Skin of body (tissue), 2 donors: ENCODE results near the gene CLCN7. TPM values are rescaled to one million over a fixed set of nuclear protein-coding genes. Genes with fewer than 3 reads are reported as not detected.

Experiments
- DNase-seq: peaks from one replicate; lab custom pipeline; 2025; lab: John Stamatoyannopoulos, UW
- total RNA-seq: library from RNA; depleted of rRNA; stranded (reverse); fragments of >200 nt; gene quantifications from one replicate; pipeline ENCODE4 v1.2.3, GENCODE V29; 2014

The CLCN7 gene
- total RNA-seq, 1 donor from 2014 or later, result 34.8 TPM

- DNase-seq, result peak; percentile 79
Observed at GRCh38 chr16:1408171-1408837, 66.5 kb downstream of the CLCN7 start.

DNA sequence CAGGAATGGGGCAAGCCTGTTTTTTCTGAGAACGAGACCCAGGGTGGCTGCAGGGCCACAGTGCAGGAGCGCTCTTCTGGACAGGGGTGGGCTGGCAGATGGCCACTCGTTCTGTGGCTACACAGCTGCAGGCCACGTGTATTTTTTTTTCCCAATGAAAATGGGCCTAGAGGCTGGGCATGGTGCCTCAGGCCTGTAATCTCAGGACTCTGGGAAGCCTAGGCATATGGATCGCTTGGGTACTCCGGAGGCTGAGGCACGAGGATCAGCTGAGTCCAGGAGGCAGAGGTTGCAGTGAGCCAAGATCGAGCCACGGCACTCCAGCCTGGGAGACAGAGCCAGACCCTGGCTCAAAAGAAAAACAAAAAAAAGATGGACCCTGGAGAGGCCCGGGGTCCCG lies 67.1 kb downstream of the CLCN7 start:
- DNase-seq, result no peak

DNA sequence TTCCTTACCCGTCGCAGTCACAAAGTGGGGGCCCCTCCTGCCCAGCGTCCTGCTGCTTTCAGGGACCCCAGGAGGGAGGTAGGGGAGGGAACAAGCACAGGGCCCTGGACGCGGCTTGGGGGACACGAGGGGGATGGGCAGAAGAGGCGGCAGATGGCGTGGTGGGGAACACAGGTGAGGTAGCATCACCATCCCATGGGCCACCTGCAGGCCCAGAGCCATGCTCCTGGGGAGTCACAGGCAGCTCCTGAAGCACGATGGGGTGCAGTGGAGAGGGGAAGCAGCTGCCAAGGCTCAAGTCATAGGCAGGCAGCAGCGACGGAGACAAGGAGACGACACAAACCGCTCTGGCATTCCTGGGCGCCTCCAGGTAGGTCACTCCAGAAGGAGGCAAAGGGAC lies 71.1 kb downstream of the CLCN7 start:
- no peak for DNase-seq

DNA sequence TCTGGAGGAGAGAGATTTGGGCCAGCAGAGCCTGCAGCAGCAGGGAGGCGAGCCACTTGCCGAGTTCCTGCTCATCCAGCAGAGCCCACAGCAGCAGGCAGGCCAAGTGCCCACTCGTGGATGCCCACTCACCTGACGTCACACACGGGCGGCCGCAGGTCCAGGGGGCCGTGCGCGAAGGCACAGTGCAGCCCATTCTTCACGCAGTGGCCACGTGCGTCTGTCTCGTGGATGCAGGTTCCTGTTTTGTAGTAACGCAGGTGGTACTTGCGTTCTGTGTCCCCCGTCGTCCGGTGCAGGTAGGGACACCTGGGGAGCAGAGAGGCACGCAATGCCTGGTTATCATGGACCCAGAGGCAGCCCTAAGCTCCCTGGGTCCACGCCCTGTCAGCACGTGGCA lies 71.8 kb downstream of the CLCN7 start:
- DNase-seq, result no peak

- no peak for DNase-seq
Observed at GRCh38 chr16:1401758-1402154, 73.1 kb downstream of the CLCN7 start.

DNA sequence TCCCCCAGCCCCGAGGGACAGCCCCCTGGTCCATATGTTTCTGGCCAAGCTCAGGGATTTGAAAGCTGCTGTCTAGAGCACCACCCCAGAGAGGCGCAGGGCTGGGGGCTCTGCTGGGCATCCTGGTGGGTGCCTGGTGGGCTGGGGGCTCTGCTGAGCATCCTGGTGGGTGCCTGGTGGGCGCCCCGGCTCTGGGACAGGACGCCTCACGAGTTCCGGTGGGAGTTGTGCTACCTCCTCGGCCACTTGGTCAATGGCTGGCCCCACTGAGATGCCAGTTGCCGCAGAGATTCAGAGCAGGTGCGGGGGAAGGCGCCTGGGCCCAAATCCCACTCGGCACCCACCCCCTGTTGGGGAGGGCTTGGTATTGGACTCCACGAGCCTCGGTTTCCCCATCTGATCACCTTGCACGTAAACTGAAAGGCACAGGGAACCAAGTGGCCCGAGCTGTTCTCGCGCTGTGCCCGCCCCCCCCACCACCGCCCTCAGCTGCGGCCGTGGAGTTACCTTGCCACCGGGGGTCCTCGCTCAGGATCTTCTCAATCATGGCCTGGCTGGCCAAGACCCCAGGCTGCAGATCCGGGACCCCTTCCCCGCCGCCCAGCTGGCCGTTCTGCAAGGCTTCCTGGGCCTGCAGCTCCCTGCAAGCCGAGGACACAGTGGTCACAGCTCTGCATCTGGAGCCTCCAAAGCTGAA lies 73.6 kb downstream of the CLCN7 start:
- DNase-seq, result no peak

GRCh38 chr16:1398826-1399581 lies 75.8 kb downstream of the CLCN7 start:
- no peak for DNase-seq

GRCh38 chr16:1398351-1398750 lies 76.5 kb downstream of the CLCN7 start:
- DNase-seq, result no peak

GRCh38 chr16:1397779-1398178 lies 77.0 kb downstream of the CLCN7 start:
- no peak for DNase-seq

- no peak for DNase-seq
Observed at GRCh38 chr16:1395444-1396031, 79.3 kb downstream of the CLCN7 start.

Other genes starting within 250 kb of the CLCN7 start
- gene TPSG1, start 249.8 kb downstream of the CLCN7 start, total RNA-seq, result not detected
- 3.9 TPM for gene TPSB2, start 244.8 kb downstream of the CLCN7 start, total RNA-seq
- 11.6 TPM for gene TPSAB1, start 234.3 kb downstream of the CLCN7 start, total RNA-seq
- 1.3 TPM for gene TPSD1, start 219.0 kb downstream of the CLCN7 start, total RNA-seq
- gene UBE2I, start 165.4 kb downstream of the CLCN7 start, total RNA-seq, result 44.5 TPM
- gene BAIAP3, start 141.4 kb downstream of the CLCN7 start, total RNA-seq, result 1.2 TPM
- 24.6 TPM for gene TSR3, start 123.2 kb downstream of the CLCN7 start, total RNA-seq
- gene GNPTG, start 123.1 kb downstream of the CLCN7 start, total RNA-seq, result 24.6 TPM
- 9.8 TPM for gene UNKL, start 60.3 kb downstream of the CLCN7 start, total RNA-seq
- 8.1 TPM for gene UQCC4, start 54.3 kb downstream of the CLCN7 start, total RNA-seq
- not detected for gene PERCC1, start 44.0 kb downstream of the CLCN7 start, total RNA-seq
- gene CCDC154, start 30.5 kb downstream of the CLCN7 start, total RNA-seq, result 0.49 TPM
- 0.10 TPM for gene PTX4, start 13.9 kb upstream of the CLCN7 start, total RNA-seq
- 19.4 TPM for gene TELO2, start 18.3 kb upstream of the CLCN7 start, total RNA-seq
- 6.2 TPM for gene TMEM204, start 58.6 kb upstream of the CLCN7 start, total RNA-seq
- gene IFT140, start 137.0 kb upstream of the CLCN7 start, total RNA-seq, result 15.9 TPM
- gene CRAMP1, start 137.3 kb upstream of the CLCN7 start, total RNA-seq, result 11.3 TPM
- gene JPT2, start 203.3 kb upstream of the CLCN7 start, total RNA-seq, result 26.9 TPM
- gene MAPK8IP3, start 231.2 kb upstream of the CLCN7 start, total RNA-seq, result 46.1 TPM